Trophoblast cell (in vitro differentiated cells and primary cell): ENCODE results near the gene MEIOB.

Experiments used
- DNase-seq, 2 donors: peaks; one replicate each; pipeline ENCODE4 v3.0.0-alpha.2; 2016
- H2AFZ ChIP-seq: 2 replicates; pipeline ENCODE4 v1.6.1; 2013; ENCODE audit warnings: low read length, moderate library complexity, mild to moderate bottlenecking; ENCODE audit not compliant: insufficient read depth, poor library complexity
- H2AK5ac ChIP-seq: 2 replicates; pipeline ENCODE4 v1.6.1; 2013; ENCODE audit warnings: mild to moderate bottlenecking, low read length
- H2BK120ac ChIP-seq: 2 replicates; pipeline ENCODE4 v1.6.1; 2013; ENCODE audit warnings: low read length, mild to moderate bottlenecking, moderate library complexity; ENCODE audit not compliant: insufficient read depth, poor library complexity
- H2BK12ac ChIP-seq: 2 replicates; pipeline ENCODE4 v1.6.1; 2013; ENCODE audit warnings: mild to moderate bottlenecking, low read length, moderate library complexity
- H2BK5ac ChIP-seq: 2 replicates; pipeline ENCODE4 v1.6.1; 2013; ENCODE audit warnings: low read length, low read depth, moderate library complexity, mild to moderate bottlenecking; ENCODE audit not compliant: poor library complexity
- H3K14ac ChIP-seq: 2 replicates; pipeline ENCODE4 v1.6.1; 2013; ENCODE audit warnings: mild to moderate bottlenecking, low read length
- H3K18ac ChIP-seq: 2 replicates; pipeline ENCODE4 v1.6.1; 2013; ENCODE audit warnings: mild to moderate bottlenecking, low read length
- H3K23ac ChIP-seq: 2 replicates; pipeline ENCODE4 v1.6.1; 2013; ENCODE audit warnings: low read length
- H3K27ac ChIP-seq: 2 replicates; pipeline ENCODE4 v1.5.1; 2013; ENCODE audit warnings: low read depth, mild to moderate bottlenecking, inconsistent platforms, low read length, moderate library complexity
- H3K27me3 ChIP-seq: 2 replicates; pipeline ENCODE4 v1.6.1; 2013; ENCODE audit warnings: inconsistent platforms, mild to moderate bottlenecking, low read length, moderate library complexity; ENCODE audit not compliant: insufficient read depth
- H3K36me3 ChIP-seq, 2 experiments: 1 replicate in 1 of 2; 2 replicates in 1 of 2; pipeline ENCODE4 v1.6.1; 2013; ENCODE audit warnings: low read length in 2 of 2, mild to moderate bottlenecking in 2 of 2, moderate library complexity in 1 of 2; ENCODE audit not compliant: insufficient read depth in 2 of 2, control insufficient read depth in 1 of 2
- H3K4ac ChIP-seq: 2 replicates; pipeline ENCODE4 v1.6.1; 2013; ENCODE audit warnings: low read depth, mild to moderate bottlenecking, low read length, moderate library complexity
- H3K4me1 ChIP-seq, 2 experiments: 1 replicate in 1 of 2; 2 replicates in 1 of 2; pipeline ENCODE4 v1.6.1; 2013; ENCODE audit warnings: low read length in 2 of 2, mild to moderate bottlenecking in 2 of 2, moderate library complexity in 1 of 2; ENCODE audit not compliant: insufficient read depth in 2 of 2, control insufficient read depth in 1 of 2
- H3K4me2 ChIP-seq: 2 replicates; pipeline ENCODE4 v1.6.1; 2013; ENCODE audit warnings: inconsistent platforms, mild to moderate bottlenecking, low read length, moderate library complexity
- H3K4me3 ChIP-seq: 2 replicates; pipeline ENCODE4 v1.5.1; 2013; ENCODE audit warnings: mild to moderate bottlenecking, low read depth, low read length, inconsistent platforms
- H3K79me1 ChIP-seq: one replicate; pipeline ENCODE4 v1.6.1; 2013; ENCODE audit warnings: low read length
- H3K79me2 ChIP-seq: 2 replicates; pipeline ENCODE4 v1.6.1; 2013; ENCODE audit warnings: low read length, mild to moderate bottlenecking; ENCODE audit not compliant: control insufficient read depth, insufficient read depth, poor library complexity
- H3K9ac ChIP-seq: 2 replicates; pipeline ENCODE4 v1.6.1; 2013; ENCODE audit warnings: mild to moderate bottlenecking, low read length
- H3K9me3 ChIP-seq: 2 replicates; pipeline ENCODE4 v1.6.1; 2013; ENCODE audit warnings: low read depth, mild to moderate bottlenecking, control low read depth, inconsistent platforms, low read length; ENCODE audit not compliant: insufficient read depth
- H4K12ac ChIP-seq: 2 replicates; pipeline ENCODE4 v1.6.1; 2013; ENCODE audit warnings: low read depth, mild to moderate bottlenecking, low read length, moderate library complexity
- H4K8ac ChIP-seq: 2 replicates; pipeline ENCODE4 v1.6.1; 2013; ENCODE audit warnings: low read depth, mild to moderate bottlenecking, low read length, moderate library complexity
- H4K91ac ChIP-seq: one replicate; pipeline ENCODE4 v1.6.1; 2013; ENCODE audit warnings: low read depth, mild to moderate bottlenecking, low read length, moderate library complexity
- WGBS: extraction: QIAGEN DNeasy Blood & Tissue Kit; methylation state at CpG from one replicate; pipeline ENCODE4 v1.1.7; 2013; ENCODE audit warnings: missing lambda C conversion rate; ENCODE audit not compliant: insufficient read length, insufficient coverage; ENCODE audit errors: extremely low coverage; 5-methylcytosine and 5-hydroxymethylcytosine counted together

Gene MEIOB

DNA sequence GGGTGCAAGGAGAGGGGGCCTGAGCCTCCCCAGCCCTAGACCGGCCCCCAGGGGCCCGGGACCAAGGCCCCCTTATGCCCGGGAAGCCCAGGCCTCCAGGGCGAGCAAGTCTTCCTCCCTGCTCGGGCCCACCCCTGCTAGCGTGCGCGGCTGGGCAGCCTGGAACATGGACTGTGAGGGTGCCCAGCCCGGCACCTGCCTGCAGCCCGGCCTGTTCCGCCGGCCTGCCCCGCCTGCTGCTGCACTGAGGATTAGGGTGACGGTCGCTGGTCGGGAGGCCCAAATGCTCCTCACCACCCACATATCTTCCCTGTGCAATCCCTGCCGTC, 40.2 kb upstream of the MEIOB start:
- H2AK5ac ChIP-seq = no peak overlapping the region
- no peak overlapping the region for H4K12ac ChIP-seq
- no peak overlapping the region for H3K4ac ChIP-seq
- H3K79me2 ChIP-seq = no peaks in the 10 kb centered on the region
- WGBS = no CpG with 5 or more reads among the region's 17 CpGs
- no peak overlapping the region for H3K27ac ChIP-seq
- DNase-seq = no peak
- no peak overlapping the region for H2BK120ac ChIP-seq
- no peaks in the 10 kb centered on the region for H3K36me3 ChIP-seq
- no peak overlapping the region for H2BK12ac ChIP-seq
- no peak overlapping the region for H4K91ac ChIP-seq
- no peak overlapping the region for H3K4me2 ChIP-seq
- H2AFZ ChIP-seq = no peak overlapping the region
- H3K79me1 ChIP-seq = no peaks in the 10 kb centered on the region
- H3K23ac ChIP-seq = no peak overlapping the region
- H3K9ac ChIP-seq = no peak overlapping the region
- no peak overlapping the region for H4K8ac ChIP-seq
- peaks cover 16% of the 10 kb centered on the region for H3K27me3 ChIP-seq
- no peaks in the 10 kb centered on the region for H3K4me1 ChIP-seq
- H3K9me3 ChIP-seq = no peaks in the 10 kb centered on the region
- no peak overlapping the region for H2BK5ac ChIP-seq
- H3K18ac ChIP-seq = no peak overlapping the region
- no peak overlapping the region for H3K14ac ChIP-seq
- H3K4me3 ChIP-seq = no peak overlapping the region

- H3K9me3 ChIP-seq = no peaks in the 10 kb centered on the region
- H3K4ac ChIP-seq = no peak overlapping the region
- no peak overlapping the region for H3K4me3 ChIP-seq
- no peaks in the 10 kb centered on the region for H3K79me1 ChIP-seq
- H2AFZ ChIP-seq = no peak overlapping the region
- DNase-seq = no peak
- H3K27ac ChIP-seq = no peak overlapping the region
- H3K4me1 ChIP-seq = no peaks in the 10 kb centered on the region
- H4K8ac ChIP-seq = no peak overlapping the region
- no peak overlapping the region for H2AK5ac ChIP-seq
- H3K18ac ChIP-seq = no peak overlapping the region
- H2BK120ac ChIP-seq = no peak overlapping the region
- H2BK5ac ChIP-seq = no peak overlapping the region
- H3K4me2 ChIP-seq = no peak overlapping the region
- WGBS = no CpG with 5 or more reads among the region's 59 CpGs
- no peaks in the 10 kb centered on the region for H3K36me3 ChIP-seq
- no peak overlapping the region for H3K23ac ChIP-seq
- H4K12ac ChIP-seq = no peak overlapping the region
- peaks cover 10% of the 10 kb centered on the region for H3K27me3 ChIP-seq
- no peak overlapping the region for H3K9ac ChIP-seq
- no peak overlapping the region for H3K14ac ChIP-seq
- H3K79me2 ChIP-seq = no peaks in the 10 kb centered on the region
- no peak overlapping the region for H4K91ac ChIP-seq
- H2BK12ac ChIP-seq = no peak overlapping the region
Measured at GRCh38 chr16:1911467-1912214, 39.7 kb upstream of the MEIOB start.

DNA sequence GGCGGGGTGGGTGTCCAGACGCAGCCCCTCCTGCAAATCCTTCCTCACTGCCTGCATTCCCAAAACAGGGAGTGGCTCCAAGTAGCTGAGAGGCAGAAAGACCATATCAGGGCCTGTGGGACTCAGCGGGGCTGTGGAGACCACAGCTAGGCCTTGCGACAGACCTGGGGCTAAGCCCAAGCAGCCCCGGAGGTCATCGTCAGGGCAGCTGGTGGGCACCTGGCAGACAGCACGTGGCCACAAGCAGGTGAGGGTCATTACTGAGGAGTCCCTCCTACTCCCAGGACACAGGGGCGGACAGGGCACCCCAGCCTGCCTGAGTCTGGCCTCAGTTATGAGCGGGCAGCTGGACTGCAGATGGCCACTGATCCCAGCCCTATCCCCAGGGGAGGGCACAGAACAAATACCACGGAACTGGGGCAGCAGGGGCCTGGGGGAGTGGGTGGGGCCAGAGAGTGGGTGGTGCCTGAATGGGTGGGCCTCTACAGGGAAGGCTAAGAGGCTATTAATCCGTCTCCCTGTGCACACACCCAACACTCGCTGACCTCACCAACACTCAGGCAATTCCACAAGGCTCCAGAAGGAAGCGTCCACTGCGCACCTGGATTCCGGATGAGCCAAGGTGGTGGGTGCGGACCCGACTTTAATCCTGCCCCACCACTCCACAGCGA, 37.7 kb upstream of the MEIOB start:
- no peaks in the 10 kb centered on the region for H3K79me2 ChIP-seq
- no peak overlapping the region for H3K27ac ChIP-seq
- H3K14ac ChIP-seq = no peak overlapping the region
- H2AFZ ChIP-seq = no peak overlapping the region
- H3K4me3 ChIP-seq = no peak overlapping the region
- H4K91ac ChIP-seq = no peak overlapping the region
- no peak overlapping the region for H3K4ac ChIP-seq
- no peak overlapping the region for H2BK120ac ChIP-seq
- H3K27me3 ChIP-seq = peaks cover 2% of the 10 kb centered on the region
- no peak overlapping the region for H3K18ac ChIP-seq
- H3K4me1 ChIP-seq = no peaks in the 10 kb centered on the region
- H2BK5ac ChIP-seq = no peak overlapping the region
- no peaks in the 10 kb centered on the region for H3K9me3 ChIP-seq
- no peaks in the 10 kb centered on the region for H3K36me3 ChIP-seq
- WGBS = no CpG with 5 or more reads among the region's 18 CpGs
- H4K12ac ChIP-seq = no peak overlapping the region
- H3K9ac ChIP-seq = no peak overlapping the region
- no peak overlapping the region for H3K4me2 ChIP-seq
- H4K8ac ChIP-seq = no peak overlapping the region
- H2AK5ac ChIP-seq = no peak overlapping the region
- H3K79me1 ChIP-seq = no peaks in the 10 kb centered on the region
- DNase-seq = no peak
- no peak overlapping the region for H3K23ac ChIP-seq
- H2BK12ac ChIP-seq = no peak overlapping the region

- no CpG with 5 or more reads among the region's 9 CpGs for WGBS
- H3K4me1 ChIP-seq = no peaks in the 10 kb centered on the region
- no peaks in the 10 kb centered on the region for H3K79me1 ChIP-seq
- no peak for DNase-seq
- H3K4me2 ChIP-seq = no peak overlapping the region
- H3K4ac ChIP-seq = no peak overlapping the region
- H2BK12ac ChIP-seq = no peak overlapping the region
- H3K36me3 ChIP-seq = no peaks in the 10 kb centered on the region
- H4K8ac ChIP-seq = no peak overlapping the region
- H4K91ac ChIP-seq = no peak overlapping the region
- H3K18ac ChIP-seq = no peak overlapping the region
- H3K14ac ChIP-seq = no peak overlapping the region
- H3K79me2 ChIP-seq = no peaks in the 10 kb centered on the region
- H3K9me3 ChIP-seq = no peaks in the 10 kb centered on the region
- H3K23ac ChIP-seq = no peak overlapping the region
- H4K12ac ChIP-seq = no peak overlapping the region
- H3K27me3 ChIP-seq = no peaks in the 10 kb centered on the region
- H3K9ac ChIP-seq = no peak overlapping the region
- H3K4me3 ChIP-seq = no peak overlapping the region
- H2BK5ac ChIP-seq = no peak overlapping the region
- no peak overlapping the region for H3K27ac ChIP-seq
- H2AK5ac ChIP-seq = no peak overlapping the region
- H2BK120ac ChIP-seq = no peak overlapping the region
- no peak overlapping the region for H2AFZ ChIP-seq
Measured at GRCh38 chr16:1908983-1909382, 37.0 kb upstream of the MEIOB start.
